ENCODE results near the gene OTULIN. TPM values are rescaled to one million over a fixed set of nuclear protein-coding genes. Genes with fewer than 3 reads are reported as not detected.

OTULIN gene
- total and polyA plus RNA-seq, 2 of the 8 experiments (the other 6 are each of a cell fraction or from before 2014, with no cell fraction given), result 5.2 to 34.8 TPM

GRCh38 chr5:14713476-14714390 is 49.2 kb downstream of the OTULIN start (continued):
- TF ChIP-seq, protein P1, sequence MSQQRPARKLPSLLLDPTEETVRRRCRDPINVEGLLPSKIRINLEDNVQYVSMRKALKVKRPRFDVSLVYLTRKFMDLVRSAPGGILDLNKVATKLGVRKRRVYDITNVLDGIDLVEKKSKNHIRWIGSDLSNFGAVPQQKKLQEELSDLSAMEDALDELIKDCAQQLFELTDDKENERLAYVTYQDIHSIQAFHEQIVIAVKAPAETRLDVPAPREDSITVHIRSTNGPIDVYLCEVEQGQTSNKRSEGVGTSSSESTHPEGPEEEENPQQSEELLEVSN (IDR thresholded peaks at IDR 0.05), result no peak
- TF ChIP-seq BACH1 (IDR thresholded peaks at IDR 0.05; ENCODE audit: low read length) (no peak), BCL11A (IDR thresholded peaks at IDR 0.05; ENCODE audit: low read depth in 2 of 2, low read length in 2 of 2) (no peak), JUND (IDR thresholded peaks at IDR 0.05; ENCODE audit: low read length) (no peak), SIRT6 (IDR thresholded peaks at IDR 0.05; ENCODE audit: low read length) (no peak), TAF7 (optimal IDR thresholded peaks at IDR 0.05; ENCODE audit: borderline replicate concordance, low read depth, low read length) (no peak)
